Prostate gland (tissue), 2 donors: ENCODE data around the gene FCHSD2. TPM values are rescaled to one million over a fixed set of nuclear protein-coding genes. Genes with fewer than 3 reads are reported as not detected.

Experiments used
- DNase-seq: peaks from one replicate; pipeline ENCODE4 v3.0.0-alpha.2; 2019; ENCODE audit warnings: low spot score
- H3K27ac ChIP-seq, 2 donors: fragments of 200-600 bp; sonication (generic); 2 replicates each; pipeline ENCODE4 v1.5.1; 2017 to 2019
- H3K27me3 ChIP-seq: fragments of 200-600 bp; sonication (generic); replicated peaks from 2 replicates; pipeline ENCODE4 v1.5.1; 2019; ENCODE audit not compliant: insufficient read depth
- H3K36me3 ChIP-seq, 2 donors: fragments of 200-600 bp; sonication (generic); 1 replicate in 1 of 2; 2 replicates in 1 of 2; pipeline versions ENCODE4 v1.5.1 to v1.8.1; 2017 to 2019
- H3K4me1 ChIP-seq: fragments of 200-600 bp; sonication (generic); replicated peaks from 2 replicates; pipeline ENCODE4 v1.5.1; 2019
- H3K4me3 ChIP-seq, 2 donors: fragments of 200-600 bp; sonication (generic); 2 replicates each; pipeline ENCODE4 v1.5.1; 2017 to 2019
- H3K9me3 ChIP-seq: fragments of 200-600 bp; sonication (generic); 2 replicates; pipeline ENCODE4 v1.5.1; 2017
- POLR2A ChIP-seq: fragments of 450-650 bp; IDR thresholded peaks from one replicate; pipeline ENCODE4 v1.6.1; 2016; ENCODE audit warnings: antibody characterized with exemption, mild to moderate bottlenecking
- POLR2AphosphoS5 ChIP-seq: sonication (generic); formaldehyde crosslinking; IDR thresholded peaks from one replicate; pipeline ENCODE4 v1.6.1; 2017; ENCODE audit warnings: antibody characterized with exemption
- WGBS: methylation state at CpG from one replicate; pipeline ENCODE4 v1.1.5; 2018; 5-methylcytosine and 5-hydroxymethylcytosine counted together
- intact Hi-C: fragments of 100-400 bp; cut with DNase I; formaldehyde crosslinking; loops from one replicate; pipeline ENCODE4 v1.14.2; 2022
- total RNA-seq, 2 donors: library from RNA; depleted of rRNA; stranded (reverse); fragments of >200 nt; gene quantifications; one replicate each; pipeline ENCODE4 v1.1.0, GENCODE V29; 2016
- TF ChIP-seq, protein P1 (sequence below), 4 experiments: fragments of 200-600 bp in 2 of 4; fragments of 450-650 bp in 2 of 4; sonication (generic) in 2 of 4; IDR thresholded peaks; 1 replicate in 3 of 4; 2 replicates in 1 of 4; pipeline ENCODE4 v1.5.1; 2016 to 2019; ENCODE audit warnings: antibody characterized with exemption in 4 of 4, mild to moderate bottlenecking in 2 of 4, moderate library complexity in 2 of 4

Gene FCHSD2
- total RNA-seq, 2 donors from 2014 or later = 9.9 to 45.3 TPM

GRCh38 chr11:72816404-72816990 is 325.6 kb downstream of the FCHSD2 start:
- WGBS = 68% methylated on average over 7 of the region's 7 CpGs
- Histone ChIP-seq H3K27ac (no peak overlapping the region), H3K9me3 (no peaks in the 10 kb centered on the region), H3K36me3 (no peaks in the 10 kb centered on the region), H3K27me3 (no peaks in the 10 kb centered on the region), H3K4me1 (peaks cover 5% of the 10 kb centered on the region), H3K4me3 (no peak overlapping the region)
- intact Hi-C loops = no loop called here
- TF ChIP-seq POLR2A (no peak), POLR2AphosphoS5 (no peak)
- TF ChIP-seq, protein P1, sequence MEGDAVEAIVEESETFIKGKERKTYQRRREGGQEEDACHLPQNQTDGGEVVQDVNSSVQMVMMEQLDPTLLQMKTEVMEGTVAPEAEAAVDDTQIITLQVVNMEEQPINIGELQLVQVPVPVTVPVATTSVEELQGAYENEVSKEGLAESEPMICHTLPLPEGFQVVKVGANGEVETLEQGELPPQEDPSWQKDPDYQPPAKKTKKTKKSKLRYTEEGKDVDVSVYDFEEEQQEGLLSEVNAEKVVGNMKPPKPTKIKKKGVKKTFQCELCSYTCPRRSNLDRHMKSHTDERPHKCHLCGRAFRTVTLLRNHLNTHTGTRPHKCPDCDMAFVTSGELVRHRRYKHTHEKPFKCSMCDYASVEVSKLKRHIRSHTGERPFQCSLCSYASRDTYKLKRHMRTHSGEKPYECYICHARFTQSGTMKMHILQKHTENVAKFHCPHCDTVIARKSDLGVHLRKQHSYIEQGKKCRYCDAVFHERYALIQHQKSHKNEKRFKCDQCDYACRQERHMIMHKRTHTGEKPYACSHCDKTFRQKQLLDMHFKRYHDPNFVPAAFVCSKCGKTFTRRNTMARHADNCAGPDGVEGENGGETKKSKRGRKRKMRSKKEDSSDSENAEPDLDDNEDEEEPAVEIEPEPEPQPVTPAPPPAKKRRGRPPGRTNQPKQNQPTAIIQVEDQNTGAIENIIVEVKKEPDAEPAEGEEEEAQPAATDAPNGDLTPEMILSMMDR (IDR thresholded peaks at IDR 0.05) = no peak
- DNase-seq = no peak

- no peaks in the 10 kb centered on the region for H3K36me3 ChIP-seq
- H3K4me1 ChIP-seq = peaks cover 5% of the 10 kb centered on the region
- no peak for TF ChIP-seq POLR2A
- TF ChIP-seq, protein P1 (IDR thresholded peaks at IDR 0.05) = no peak
- no peak for TF ChIP-seq POLR2AphosphoS5
- no peaks in the 10 kb centered on the region for H3K27me3 ChIP-seq
- peak overlapping the region; percentile 95 to 96 for H3K27ac ChIP-seq
- H3K4me3 ChIP-seq = peak overlapping the region; percentile 82 to 88
- WGBS = 23% methylated on average over 13 of the region's 13 CpGs
- no peak for DNase-seq
- no peaks in the 10 kb centered on the region for H3K9me3 ChIP-seq
- intact Hi-C loops = no loop called here
Measured at GRCh38 chr11:72815110-72815618, 327.0 kb downstream of the FCHSD2 start.

DNA sequence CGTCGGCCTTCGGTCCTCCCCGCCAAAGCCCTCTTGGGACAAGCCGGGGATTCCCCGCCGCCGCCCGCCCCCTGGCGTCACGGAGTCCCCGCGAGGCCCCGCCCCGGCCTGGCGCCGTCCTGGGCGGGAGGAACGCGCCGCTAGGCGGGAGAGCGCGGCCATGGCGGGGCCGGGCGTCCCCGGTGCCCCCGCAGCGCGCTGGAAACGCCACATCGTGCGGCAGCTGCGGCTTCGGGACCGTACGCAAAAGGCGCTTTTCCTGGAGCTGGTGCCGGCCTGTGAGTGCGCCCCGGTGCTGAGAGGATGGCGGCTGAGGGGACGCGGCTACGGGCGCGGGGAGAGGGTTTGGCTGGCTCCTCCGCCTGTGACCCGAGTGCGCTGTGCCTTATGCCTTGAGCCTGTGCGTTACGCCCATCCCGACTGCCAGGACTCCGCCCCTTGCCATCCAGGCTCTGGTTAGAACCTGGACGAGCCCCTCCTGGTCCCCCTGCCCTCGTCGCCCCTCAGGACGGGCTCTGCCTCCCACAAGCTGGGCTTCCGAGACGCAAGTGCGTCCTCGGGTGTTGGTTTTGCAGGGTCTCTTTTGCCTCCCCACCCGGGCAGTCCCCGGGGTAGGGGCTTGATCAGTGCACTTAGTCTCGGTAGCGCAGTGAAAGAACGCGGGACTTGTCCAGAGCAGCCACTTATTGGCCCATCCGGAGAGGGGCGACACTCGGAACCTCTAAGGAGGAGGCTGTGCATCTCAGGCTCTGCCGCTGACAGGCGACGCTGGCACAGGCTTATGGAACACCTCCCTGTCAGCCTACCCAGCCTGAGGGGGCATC is 327.6 kb downstream of the FCHSD2 start, which contains the start of gene ATG16L2:
Gene ATG16L2 (plus strand): TSS at position 126 of the 824 bp plus-strand sequence. CDS start 35 bp downstream, at position 161.
- TF ChIP-seq POLR2A (peak; percentile 78), POLR2AphosphoS5 (no peak)
- TF ChIP-seq, protein P1 (IDR thresholded peaks at IDR 0.05) = peak in 3 of 4 experiments; percentile 50 to 78 (median 66)
- intact Hi-C loops = loop anchor here (5.0 kb wide), 1 partner anchor 92 kb away; no protein-coding TSS in a partner anchor
- Histone ChIP-seq H3K4me1 (peaks cover 5% of the 10 kb centered on the region), H3K36me3 (no peaks in the 10 kb centered on the region), H3K27ac (peak within 1 kb of the TSS; percentile 95 to 96), H3K4me3 (peak within 1 kb of the TSS; percentile 82 to 88), H3K27me3 (no peaks in the 10 kb centered on the region), H3K9me3 (no peaks in the 10 kb centered on the region)
- 0% methylated on average over 27 of the region's 75 CpGs for WGBS
- peak; percentile 77 for DNase-seq

GRCh38 chr11:72813740-72814285 is 328.3 kb downstream of the FCHSD2 start:
- no peaks in the 10 kb centered on the region for H3K9me3 ChIP-seq
- H3K4me3 ChIP-seq = peak overlapping the region; percentile 82 to 88
- 1% methylated on average over 22 of the region's 47 CpGs for WGBS
- TF ChIP-seq POLR2AphosphoS5 = peak; percentile 70
- TF ChIP-seq, protein P1 (IDR thresholded peaks at IDR 0.05) = no peak
- peak; percentile 69 for TF ChIP-seq POLR2A
- H3K27ac ChIP-seq = peak overlapping the region; percentile 95 to 96
- peaks cover 5% of the 10 kb centered on the region for H3K4me1 ChIP-seq
- intact Hi-C loops = loop anchor here (5.0 kb wide), 1 partner anchor 92 kb away; no protein-coding TSS in a partner anchor
- H3K27me3 ChIP-seq = no peaks in the 10 kb centered on the region
- DNase-seq = peak; percentile 74
- no peaks in the 10 kb centered on the region for H3K36me3 ChIP-seq
